ENCODE data around the gene EIF2AK3. TPM values are rescaled to one million over a fixed set of nuclear protein-coding genes. Genes with fewer than 3 reads are reported as not detected.
A peak's percentile ranks its signal among the peaks of the same experiment; 100 is the strongest.

EIF2AK3 gene
- total RNA-seq, 1 experiment from 2014 or later = 19.3 TPM

GRCh38 chr2:88560619-88561307, 66.5 kb downstream of the EIF2AK3 start:
- no peak overlapping the region for H4K5ac ChIP-seq (ENCODE audit: insufficient read length, low read depth, low read length)
- H3K4me1 ChIP-seq (ENCODE audit: insufficient read depth, low read length) = no peaks in the 10 kb centered on the region
- H3K23me2 ChIP-seq (ENCODE audit: insufficient read length, low read depth, low read length, poor library complexity, severe bottlenecking) = no peaks in the 10 kb centered on the region
- no peak overlapping the region for H3K18ac ChIP-seq (ENCODE audit: insufficient read length, low read depth, low read length)
- no peak overlapping the region for H3K14ac ChIP-seq (ENCODE audit: insufficient read depth, low read length)
- no peak for DNase-seq
- H3K36me3 Mint-ChIP-seq (ENCODE audit: insufficient read depth in 1 of 3, low read depth in 3 of 3) = peaks cover 3 to 34% (median 13%) of the 10 kb centered on the region in 3 experiments; a peak in 6 of 7 replicates
- 0 out of 7 replicates have a peak overlapping the region, but pooled peaks of 1 of the 3 experiments have one; percentile 28 for H3K27ac Mint-ChIP-seq
- no peak overlapping the region for H4K91ac ChIP-seq (ENCODE audit: insufficient read length, low read depth, low read length)
- H3K9me3 ChIP-seq (ENCODE audit: control insufficient read depth, low read depth, low read length) = no peaks in the 10 kb centered on the region
- no peak overlapping the region for H3K56ac ChIP-seq (ENCODE audit: insufficient read length, low read depth, low read length)
- H2AK5ac ChIP-seq (ENCODE audit: insufficient read length, low read length) = no peak overlapping the region
- H2BK12ac ChIP-seq (ENCODE audit: insufficient read length, low read depth, low read length) = no peak overlapping the region
- no peak overlapping the region for H3T11ph ChIP-seq (ENCODE audit: low read length)
- no peak overlapping the region for H2BK5ac ChIP-seq (ENCODE audit: insufficient read length, low read length)
- no peaks in the 10 kb centered on the region for H4K20me1 ChIP-seq (ENCODE audit: control insufficient read depth, insufficient read depth, insufficient read length)
- no peaks in the 10 kb centered on the region for H3K27me3 ChIP-seq (ENCODE audit: insufficient read depth, low read length)
- no peak overlapping the region for H2BK15ac ChIP-seq (ENCODE audit: low read depth, low read length)
- no peak overlapping the region for H3K23ac ChIP-seq (ENCODE audit: insufficient read length, low read depth, low read length)
- H2BK120ac ChIP-seq (ENCODE audit: low read depth, low read length, poor library complexity, severe bottlenecking) = no peak overlapping the region
- H3K9ac ChIP-seq (ENCODE audit: extremely low read depth, insufficient read length, low read length) = no peak overlapping the region
- no peak overlapping the region for H2AFZ ChIP-seq (ENCODE audit: low read length)
- no peaks in the 10 kb centered on the region for H3K79me1 ChIP-seq (ENCODE audit: insufficient read depth, low read depth, low read length, poor library complexity, severe bottlenecking)
- TF ChIP-seq, protein P1, sequence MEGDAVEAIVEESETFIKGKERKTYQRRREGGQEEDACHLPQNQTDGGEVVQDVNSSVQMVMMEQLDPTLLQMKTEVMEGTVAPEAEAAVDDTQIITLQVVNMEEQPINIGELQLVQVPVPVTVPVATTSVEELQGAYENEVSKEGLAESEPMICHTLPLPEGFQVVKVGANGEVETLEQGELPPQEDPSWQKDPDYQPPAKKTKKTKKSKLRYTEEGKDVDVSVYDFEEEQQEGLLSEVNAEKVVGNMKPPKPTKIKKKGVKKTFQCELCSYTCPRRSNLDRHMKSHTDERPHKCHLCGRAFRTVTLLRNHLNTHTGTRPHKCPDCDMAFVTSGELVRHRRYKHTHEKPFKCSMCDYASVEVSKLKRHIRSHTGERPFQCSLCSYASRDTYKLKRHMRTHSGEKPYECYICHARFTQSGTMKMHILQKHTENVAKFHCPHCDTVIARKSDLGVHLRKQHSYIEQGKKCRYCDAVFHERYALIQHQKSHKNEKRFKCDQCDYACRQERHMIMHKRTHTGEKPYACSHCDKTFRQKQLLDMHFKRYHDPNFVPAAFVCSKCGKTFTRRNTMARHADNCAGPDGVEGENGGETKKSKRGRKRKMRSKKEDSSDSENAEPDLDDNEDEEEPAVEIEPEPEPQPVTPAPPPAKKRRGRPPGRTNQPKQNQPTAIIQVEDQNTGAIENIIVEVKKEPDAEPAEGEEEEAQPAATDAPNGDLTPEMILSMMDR (conservative IDR thresholded peaks at IDR 0.05) = no peak
- H3K4me1 Mint-ChIP-seq = peaks cover 19 to 33% of the 10 kb centered on the region in 2 experiments
- H3K27me3 Mint-ChIP-seq (ENCODE audit: low read depth) = no peaks in the 10 kb centered on the region
- no peak overlapping the region for H3K4me3 Mint-ChIP-seq
- H3K4me2 ChIP-seq (ENCODE audit: insufficient read depth, insufficient read length, low read length) = no peak overlapping the region
- no peak overlapping the region for H3K27ac ChIP-seq (ENCODE audit: insufficient read length, low read depth, low read length)
- H3K79me2 ChIP-seq (ENCODE audit: insufficient read depth, low read length) = no peaks in the 10 kb centered on the region
- WGBS (ENCODE audit: extremely low coverage, insufficient read length, low lambda C conversion rate) = no CpG with 5 or more reads among the region's 3 CpGs
- no peak overlapping the region for H4K8ac ChIP-seq (replicated peaks; ENCODE audit: insufficient read length, low read depth, low read length)
- no peak overlapping the region for H2BK20ac ChIP-seq (ENCODE audit: low read depth, low read length, poor library complexity, severe bottlenecking)
- H3K4ac ChIP-seq (ENCODE audit: low read depth, low read length) = no peak overlapping the region
- H3K9me3 Mint-ChIP-seq = no peaks in the 10 kb centered on the region
